ENCODE measurements around the gene UBA52.

DNA sequence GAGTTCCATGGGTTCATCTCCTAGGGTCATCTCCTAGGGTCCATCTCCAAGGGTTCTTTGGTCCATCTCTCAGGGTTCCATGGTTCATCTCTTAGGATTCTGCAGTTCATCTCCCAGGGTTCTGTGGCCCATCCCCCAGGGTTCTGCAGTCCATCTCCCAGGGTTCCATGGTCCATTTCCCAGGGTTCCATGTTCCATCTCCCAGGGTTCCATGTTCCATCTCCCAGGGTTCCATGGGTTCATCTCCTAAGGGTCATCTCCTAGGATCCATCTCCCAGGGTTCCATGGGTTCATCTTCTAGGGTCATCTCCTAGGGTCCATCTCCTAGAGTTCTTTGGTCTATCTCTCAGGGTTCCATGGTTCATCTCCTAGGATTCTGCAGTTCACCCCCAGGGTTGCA is 45.9 kb downstream of the UBA52 start:
- TF ChIP-seq CTCF (IDR thresholded peaks at IDR 0.05 in 4 of 5, conservative IDR thresholded peaks at IDR 0.05 in 1 of 5) (no peak), POLR2A (IDR thresholded peaks at IDR 0.05) (no peak)

Data from gastrocnemius medialis (tissue), 4 donors.